ENCODE results near the gene ITGAD. TPM values are rescaled to one million over a fixed set of nuclear protein-coding genes. Genes with fewer than 3 reads are reported as not detected.
A peak's percentile ranks its signal among the peaks of the same experiment; 100 is the strongest.

Gene ITGAD
- total RNA-seq, 1 donor = not detected

DNA sequence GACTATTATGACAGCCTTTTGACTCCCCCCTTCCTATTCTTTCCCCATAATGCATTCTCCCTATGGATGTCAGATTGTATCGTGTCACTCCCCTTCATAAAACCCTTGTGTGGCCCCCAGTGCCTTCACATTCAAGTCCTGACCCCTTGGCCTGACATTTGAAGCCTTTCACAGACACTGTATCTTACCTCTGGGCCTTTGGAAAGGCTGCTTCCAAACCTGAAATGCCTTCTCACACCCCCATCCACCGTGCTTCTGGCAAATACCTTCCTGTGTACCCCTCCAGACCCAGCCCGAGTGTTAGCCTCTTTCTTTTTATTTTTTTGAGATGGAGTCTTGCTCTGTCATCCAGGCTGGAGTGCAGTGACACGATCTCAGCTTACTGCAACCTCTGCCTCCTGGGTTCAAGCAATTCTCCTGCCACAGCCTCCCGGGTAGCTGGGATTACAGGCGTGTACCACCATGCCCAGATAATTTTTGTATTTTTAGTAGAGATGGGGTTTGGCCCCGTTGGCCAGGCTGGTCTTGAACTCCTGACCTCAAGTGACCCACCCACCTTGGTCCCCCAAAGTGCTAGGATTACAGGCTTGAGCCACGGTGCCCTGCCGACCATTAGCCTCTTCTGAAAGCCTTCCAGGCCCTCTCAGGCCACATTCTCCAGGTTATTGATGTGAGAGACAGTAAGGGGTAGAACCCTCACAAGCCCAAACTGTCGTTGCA is 68.2 kb downstream of the ITGAD start:
- Histone ChIP-seq H4K20me1 (ENCODE audit: insufficient read depth, low read length) (peaks cover 21% of the 10 kb centered on the region), H3K27ac (ENCODE audit: low read depth, low read length) (peak overlapping the region; percentile 66), H3K4me1 (ENCODE audit: insufficient read depth, low read length) (peaks cover 26% of the 10 kb centered on the region), H3K4me3 (ENCODE audit: insufficient read depth, low read length) (no peak overlapping the region), H2AFZ (ENCODE audit: low read length) (no peak overlapping the region), H3K27me3 (ENCODE audit: insufficient read depth, low read length) (no peaks in the 10 kb centered on the region), H3K9me3 (ENCODE audit: low read depth, low read length) (no peaks in the 10 kb centered on the region), H3K4me2 (ENCODE audit: insufficient read depth, low read length) (peak overlapping the region; percentile 83), H3K36me3 (ENCODE audit: insufficient read depth, low read length) (peaks cover 12% of the 10 kb centered on the region), H3K79me2 (ENCODE audit: insufficient read depth, low read length) (peaks cover 31% of the 10 kb centered on the region)
- TF ChIP-seq, protein P1, sequence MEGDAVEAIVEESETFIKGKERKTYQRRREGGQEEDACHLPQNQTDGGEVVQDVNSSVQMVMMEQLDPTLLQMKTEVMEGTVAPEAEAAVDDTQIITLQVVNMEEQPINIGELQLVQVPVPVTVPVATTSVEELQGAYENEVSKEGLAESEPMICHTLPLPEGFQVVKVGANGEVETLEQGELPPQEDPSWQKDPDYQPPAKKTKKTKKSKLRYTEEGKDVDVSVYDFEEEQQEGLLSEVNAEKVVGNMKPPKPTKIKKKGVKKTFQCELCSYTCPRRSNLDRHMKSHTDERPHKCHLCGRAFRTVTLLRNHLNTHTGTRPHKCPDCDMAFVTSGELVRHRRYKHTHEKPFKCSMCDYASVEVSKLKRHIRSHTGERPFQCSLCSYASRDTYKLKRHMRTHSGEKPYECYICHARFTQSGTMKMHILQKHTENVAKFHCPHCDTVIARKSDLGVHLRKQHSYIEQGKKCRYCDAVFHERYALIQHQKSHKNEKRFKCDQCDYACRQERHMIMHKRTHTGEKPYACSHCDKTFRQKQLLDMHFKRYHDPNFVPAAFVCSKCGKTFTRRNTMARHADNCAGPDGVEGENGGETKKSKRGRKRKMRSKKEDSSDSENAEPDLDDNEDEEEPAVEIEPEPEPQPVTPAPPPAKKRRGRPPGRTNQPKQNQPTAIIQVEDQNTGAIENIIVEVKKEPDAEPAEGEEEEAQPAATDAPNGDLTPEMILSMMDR (IDR thresholded peaks at IDR 0.05; ENCODE audit: extremely low read depth, low read depth, low read length) = no peak
- no peak for DNase-seq (ENCODE audit: insufficient read length, low spot score, missing footprints)

DNA sequence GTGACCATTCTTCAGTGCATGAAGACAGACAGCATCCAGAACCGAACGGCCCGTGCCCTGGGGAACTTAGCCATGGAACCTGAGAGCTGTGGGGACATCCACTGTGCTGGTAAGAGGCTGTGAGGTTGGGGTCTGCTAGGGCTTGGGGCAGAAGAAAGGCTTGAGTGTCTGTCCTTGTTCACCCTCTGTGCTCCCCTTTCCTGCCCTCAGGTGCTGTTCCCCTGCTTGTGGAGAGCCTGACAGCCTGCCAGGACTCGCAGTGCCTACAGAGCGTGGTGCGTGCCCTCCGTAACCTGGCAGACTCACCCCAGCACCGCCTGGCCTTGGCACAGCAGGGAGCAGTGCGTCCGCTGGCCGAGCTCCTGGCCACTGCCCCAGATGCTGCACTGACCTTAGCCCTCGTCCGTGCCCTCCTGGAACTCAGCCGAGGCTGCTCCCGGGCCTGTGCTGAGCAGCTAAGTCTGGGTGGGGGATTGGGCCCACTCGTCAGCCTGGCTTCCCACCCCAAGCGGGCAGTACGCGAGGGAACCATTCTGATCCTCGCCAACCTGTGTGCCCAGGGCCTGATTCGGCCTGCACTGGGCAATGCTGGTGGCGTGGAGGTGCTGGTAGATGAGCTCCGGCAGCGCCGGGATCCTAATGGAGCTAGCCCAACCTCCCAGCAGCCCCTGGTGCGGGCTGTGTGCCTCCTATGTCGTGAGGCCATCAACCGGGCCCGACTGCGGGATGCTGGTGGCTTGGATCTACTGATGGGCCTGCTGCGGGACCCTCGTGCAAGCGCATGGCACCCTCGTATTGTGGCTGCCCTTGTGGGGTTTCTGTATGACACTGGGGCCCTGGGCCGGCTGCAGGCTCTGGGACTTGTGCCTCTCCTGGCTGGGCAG is 69.0 kb downstream of the ITGAD start:
- H3K27ac ChIP-seq (ENCODE audit: low read depth, low read length) = no peak overlapping the region
- TF ChIP-seq, protein P1 (IDR thresholded peaks at IDR 0.05; ENCODE audit: extremely low read depth, low read depth, low read length) = no peak
- DNase-seq (ENCODE audit: insufficient read length, low spot score, missing footprints) = peak; percentile 43

DNA sequence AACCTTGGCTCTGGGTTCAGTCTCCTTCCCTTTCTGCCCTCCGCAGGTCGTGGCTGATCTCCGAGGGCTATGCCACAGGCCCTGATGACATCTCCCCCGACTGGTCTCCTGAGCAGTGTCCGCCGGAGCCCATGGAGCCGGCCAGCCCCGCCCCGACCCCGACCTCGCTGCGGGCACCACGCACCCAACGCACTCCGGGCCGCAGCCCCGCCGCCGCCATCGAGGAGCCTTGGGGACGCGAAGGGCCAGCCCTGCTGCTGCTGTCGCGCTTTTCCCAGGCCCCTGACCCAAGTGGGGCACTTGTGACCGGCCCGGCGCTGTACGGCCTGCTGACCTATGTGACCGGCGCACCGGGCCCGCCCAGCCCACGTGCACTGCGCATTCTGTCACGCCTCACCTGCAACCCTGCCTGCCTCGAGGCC is 71.2 kb downstream of the ITGAD start:
- no peak for DNase-seq (ENCODE audit: insufficient read length, low spot score, missing footprints)
- Histone ChIP-seq H3K4me2 (ENCODE audit: insufficient read depth, low read length) (no peak overlapping the region), H4K20me1 (ENCODE audit: insufficient read depth, low read length) (no peaks in the 10 kb centered on the region), H3K79me2 (ENCODE audit: insufficient read depth, low read length) (peaks cover 11% of the 10 kb centered on the region), H3K4me1 (ENCODE audit: insufficient read depth, low read length) (peaks cover 8% of the 10 kb centered on the region), H3K9me3 (ENCODE audit: low read depth, low read length) (no peaks in the 10 kb centered on the region), H3K27me3 (ENCODE audit: insufficient read depth, low read length) (no peaks in the 10 kb centered on the region), H3K27ac (ENCODE audit: low read depth, low read length) (no peak overlapping the region), H2AFZ (ENCODE audit: low read length) (no peak overlapping the region), H3K36me3 (ENCODE audit: insufficient read depth, low read length) (peaks cover 21% of the 10 kb centered on the region), H3K4me3 (ENCODE audit: insufficient read depth, low read length) (no peak overlapping the region)
- TF ChIP-seq, protein P1 (IDR thresholded peaks at IDR 0.05; ENCODE audit: extremely low read depth, low read depth, low read length) = no peak

More for the DNA sequence above, 69.0 kb downstream of the ITGAD start:
- peaks cover 20% of the 10 kb centered on the region for H3K36me3 ChIP-seq (ENCODE audit: insufficient read depth, low read length)
- H2AFZ ChIP-seq (ENCODE audit: low read length) = no peak overlapping the region
- no peak overlapping the region for H3K4me3 ChIP-seq (ENCODE audit: insufficient read depth, low read length)
- H3K27me3 ChIP-seq (ENCODE audit: insufficient read depth, low read length) = no peaks in the 10 kb centered on the region
- H3K4me2 ChIP-seq (ENCODE audit: insufficient read depth, low read length) = no peak overlapping the region
- peaks cover 19% of the 10 kb centered on the region for H3K4me1 ChIP-seq (ENCODE audit: insufficient read depth, low read length)
- H4K20me1 ChIP-seq (ENCODE audit: insufficient read depth, low read length) = peaks cover 13% of the 10 kb centered on the region
- H3K9me3 ChIP-seq (ENCODE audit: low read depth, low read length) = no peaks in the 10 kb centered on the region
- H3K79me2 ChIP-seq (ENCODE audit: insufficient read depth, low read length) = peaks cover 23% of the 10 kb centered on the region

DNA sequence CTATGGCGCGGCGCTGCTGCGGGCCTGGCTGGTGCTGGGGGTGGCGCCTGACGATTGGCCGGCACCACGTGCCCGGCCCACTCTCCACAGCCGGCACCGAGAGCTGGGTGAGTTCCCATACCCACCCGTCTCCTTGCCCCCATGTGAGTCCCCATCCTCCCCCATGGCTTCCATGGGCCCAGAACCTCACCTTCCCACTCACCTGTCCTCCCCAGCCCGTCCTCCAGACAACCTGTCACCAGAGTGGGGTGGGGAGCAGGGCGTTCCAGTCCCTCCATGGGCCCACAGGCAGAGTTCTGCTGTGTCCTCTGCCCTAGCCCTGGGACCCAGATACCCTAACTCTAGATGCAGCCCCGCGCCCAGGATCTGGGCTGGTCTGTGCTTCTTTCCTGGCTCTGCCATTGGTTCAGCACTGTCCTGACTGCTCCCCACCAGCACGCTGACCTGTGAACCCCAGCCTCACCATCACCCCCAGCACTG is 71.7 kb downstream of the ITGAD start:
- H3K27ac ChIP-seq (ENCODE audit: low read depth, low read length) = no peak overlapping the region
- H3K4me3 ChIP-seq (ENCODE audit: insufficient read depth, low read length) = no peak overlapping the region
- TF ChIP-seq, protein P1 (IDR thresholded peaks at IDR 0.05; ENCODE audit: extremely low read depth, low read depth, low read length) = no peak
- H3K4me2 ChIP-seq (ENCODE audit: insufficient read depth, low read length) = no peak overlapping the region
- no peaks in the 10 kb centered on the region for H4K20me1 ChIP-seq (ENCODE audit: insufficient read depth, low read length)
- peaks cover 21% of the 10 kb centered on the region for H3K36me3 ChIP-seq (ENCODE audit: insufficient read depth, low read length)
- no peaks in the 10 kb centered on the region for H3K27me3 ChIP-seq (ENCODE audit: insufficient read depth, low read length)
- no peak overlapping the region for H2AFZ ChIP-seq (ENCODE audit: low read length)
- H3K9me3 ChIP-seq (ENCODE audit: low read depth, low read length) = no peaks in the 10 kb centered on the region
- H3K4me1 ChIP-seq (ENCODE audit: insufficient read depth, low read length) = peaks cover 8% of the 10 kb centered on the region
- H3K79me2 ChIP-seq (ENCODE audit: insufficient read depth, low read length) = peaks cover 11% of the 10 kb centered on the region
- DNase-seq (ENCODE audit: insufficient read length, low spot score, missing footprints) = no peak
